ENCODE measurements around the gene AHNAK.

- TF ChIP-seq CTCF (IDR thresholded peaks at IDR 0.05): no peak
- TF ChIP-seq POLR2AphosphoS5 (IDR thresholded peaks at IDR 0.05): no peak
- TF ChIP-seq POLR2A (IDR thresholded peaks at IDR 0.05): no peak
- no peak for TF ChIP-seq EP300 (IDR thresholded peaks at IDR 0.05)
These were observed 127.2 kb downstream of the AHNAK start for GRCh38 chr11:62419314-62419929.

Measured in gastroesophageal sphincter (tissue), 3 donors.